ENCODE results near the gene CCDC175.
A peak's percentile ranks its signal among the peaks of the same experiment; 100 is the strongest.

CCDC175 gene

GRCh38 chr14:59576332-59577294 lies at the start of gene CCDC175:
Gene CCDC175, minus strand, starts transcription at chr14:59576812. Its CDS starts 37 bp downstream, at chr14:59576775.
- Histone ChIP-seq H2AFZ (peak within 1 kb of the TSS; percentile 80), H3K27me3 (ENCODE audit: control insufficient read depth, insufficient read depth, low read length) (no peaks in the 10 kb centered on the region), H3K4me1 (peaks cover 3% of the 10 kb centered on the region), H3K9me3 (ENCODE audit: control insufficient read depth, low read length) (no peaks in the 10 kb centered on the region), H3K4me2 (ENCODE audit: low read length) (peak within 1 kb of the TSS; percentile 65), H3K27ac (peak within 1 kb of the TSS; percentile 42), H3K79me2 (no peaks in the 10 kb centered on the region), H3K4me3 (ENCODE audit: low read depth, low read length) (peak within 1 kb of the TSS; percentile 47), H3K36me3 (ENCODE audit: control insufficient read depth, insufficient read depth, low read length) (no peaks in the 10 kb centered on the region), H3K9ac (no peak within 1 kb of the TSS)
- TF ChIP-seq CTCF (IDR thresholded peaks at IDR 0.05): peak; percentile 93

- Histone ChIP-seq H3K79me2 (no peaks in the 10 kb centered on the region), H3K36me3 (ENCODE audit: control insufficient read depth, insufficient read depth, low read length) (no peaks in the 10 kb centered on the region), H2AFZ (no peak overlapping the region), H3K4me2 (ENCODE audit: low read length) (no peak overlapping the region), H3K27ac (no peak overlapping the region), H3K4me1 (peaks cover 5% of the 10 kb centered on the region), H3K27me3 (ENCODE audit: control insufficient read depth, insufficient read depth, low read length) (no peaks in the 10 kb centered on the region), H3K4me3 (ENCODE audit: low read depth, low read length) (no peak overlapping the region), H3K9me3 (ENCODE audit: control insufficient read depth, low read length) (no peaks in the 10 kb centered on the region), H3K9ac (no peak overlapping the region)
- TF ChIP-seq CTCF (IDR thresholded peaks at IDR 0.05): no peak
These were observed 46.0 kb upstream of the CCDC175 start for GRCh38 chr14:59622631-59623030.

- Histone ChIP-seq H3K9ac (no peak overlapping the region), H2AFZ (no peak overlapping the region), H3K79me2 (no peaks in the 10 kb centered on the region), H3K4me3 (ENCODE audit: low read depth, low read length) (no peak overlapping the region), H3K4me1 (peaks cover 5% of the 10 kb centered on the region), H3K9me3 (ENCODE audit: control insufficient read depth, low read length) (no peaks in the 10 kb centered on the region), H3K36me3 (ENCODE audit: control insufficient read depth, insufficient read depth, low read length) (no peaks in the 10 kb centered on the region), H3K27ac (no peak overlapping the region), H3K4me2 (ENCODE audit: low read length) (no peak overlapping the region), H3K27me3 (ENCODE audit: control insufficient read depth, insufficient read depth, low read length) (no peaks in the 10 kb centered on the region)
- TF ChIP-seq CTCF (IDR thresholded peaks at IDR 0.05): no peak
These were observed 42.4 kb upstream of the CCDC175 start for GRCh38 chr14:59619061-59619460.

- H3K27ac ChIP-seq: no peak overlapping the region
- H3K36me3 ChIP-seq (ENCODE audit: control insufficient read depth, insufficient read depth, low read length): no peaks in the 10 kb centered on the region
- no peak for TF ChIP-seq CTCF (IDR thresholded peaks at IDR 0.05)
- no peak overlapping the region for H3K4me3 ChIP-seq (ENCODE audit: low read depth, low read length)
- no peak overlapping the region for H3K9ac ChIP-seq
- no peaks in the 10 kb centered on the region for H3K4me1 ChIP-seq
- no peaks in the 10 kb centered on the region for H3K79me2 ChIP-seq
- H3K27me3 ChIP-seq (ENCODE audit: control insufficient read depth, insufficient read depth, low read length): no peaks in the 10 kb centered on the region
- H3K4me2 ChIP-seq (ENCODE audit: low read length): no peak overlapping the region
- no peak overlapping the region for H2AFZ ChIP-seq
- no peaks in the 10 kb centered on the region for H3K9me3 ChIP-seq (ENCODE audit: control insufficient read depth, low read length)
These were observed 24.4 kb upstream of the CCDC175 start for GRCh38 chr14:59601056-59601455.
